ENCODE data around the gene GBF1.

GBF1 gene

DNA sequence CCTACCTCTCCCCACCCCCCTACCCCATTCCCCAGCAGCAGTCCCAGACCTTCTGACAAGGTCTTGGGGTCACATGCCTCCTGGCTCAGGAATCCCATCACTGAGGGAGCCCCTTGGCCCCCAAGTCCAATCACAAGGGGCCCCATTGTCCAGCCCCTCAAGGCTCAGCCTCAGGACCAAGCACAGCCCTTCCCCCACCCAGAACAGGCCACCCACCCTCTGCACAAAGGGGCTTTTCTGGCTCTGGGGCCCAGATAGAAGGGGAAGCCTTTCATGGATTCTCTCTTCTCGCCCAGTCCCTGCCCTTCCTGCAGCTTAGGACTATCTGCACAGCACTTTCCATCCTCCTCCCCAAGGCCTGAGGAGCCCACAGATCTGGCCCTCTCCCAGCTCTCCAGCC lies 180.1 kb downstream of the GBF1 start:
- no peak for DNase-seq

- no peak for DNase-seq
Measured at GRCh38 chr10:102426803-102427287, 181.5 kb downstream of the GBF1 start.

DNA sequence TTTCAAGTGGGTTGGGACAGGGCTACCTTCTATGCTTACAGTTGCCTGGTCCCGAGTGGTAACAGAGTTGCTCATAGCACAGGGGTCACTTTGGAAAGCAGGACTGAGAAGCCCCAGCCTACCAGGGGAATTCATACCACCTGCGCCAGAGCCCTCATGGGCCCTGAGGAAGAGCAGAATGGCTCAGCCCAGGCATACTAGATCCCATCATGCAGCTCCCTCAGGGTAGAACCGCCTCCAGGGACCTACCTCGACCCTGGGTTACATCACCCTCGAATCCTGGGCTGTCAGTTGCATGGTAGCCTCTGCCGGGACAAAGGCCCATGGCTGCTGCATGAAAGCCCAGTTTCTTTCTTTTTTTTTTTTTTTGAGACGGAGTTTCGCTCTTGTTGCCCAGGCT lies 184.1 kb downstream of the GBF1 start:
- DNase-seq = no peak

DNA sequence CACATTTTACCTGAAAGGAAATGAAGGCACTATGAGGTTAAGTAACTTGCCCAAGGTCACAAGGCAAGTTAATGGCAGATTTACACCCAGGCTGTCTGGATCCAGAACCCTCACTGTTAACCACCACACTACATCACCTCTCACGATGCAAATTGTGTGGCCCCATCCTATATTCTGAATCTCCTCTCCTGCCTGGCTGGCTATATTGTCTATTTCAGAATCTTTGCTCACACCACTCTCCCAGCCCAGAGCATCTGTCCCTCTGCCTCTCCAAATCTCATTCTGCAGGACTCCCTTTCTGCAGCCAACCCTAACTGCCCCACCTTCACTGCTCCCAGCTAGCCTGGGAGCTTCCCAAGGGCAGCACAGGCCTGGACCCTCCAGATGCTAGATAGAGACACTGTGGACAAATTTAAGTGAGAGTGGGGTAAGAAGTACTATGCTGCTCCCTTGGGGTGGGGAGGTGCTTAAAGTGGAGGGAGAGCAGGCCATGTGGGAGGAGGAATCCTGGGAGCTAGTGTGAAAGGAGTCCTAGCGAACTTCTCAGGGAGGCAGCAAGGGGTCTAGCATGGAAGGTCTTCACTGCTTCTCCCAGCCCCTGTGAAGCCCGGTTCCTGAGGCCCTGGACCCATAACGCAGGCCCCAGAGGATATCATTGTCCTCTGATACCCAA lies 186.3 kb downstream of the GBF1 start:
- peak; percentile 59 to 73 for DNase-seq
